LNCAP (cell line): ENCODE data around the gene CSAG3.
"Not testable (repeated sequence)": the region's sequence is repeated elsewhere in the genome, so short reads cannot be mapped to it uniquely, and the experiment has no call there.

ENCODE experiments used
- TF ChIP-seq, protein P1 (sequence below): fragments of 450-650 bp; IDR thresholded peaks from 2 replicates; pipeline ENCODE4 v1.5.1; 2017; ENCODE audit warnings: mild to moderate bottlenecking

CSAG3 gene

DNA sequence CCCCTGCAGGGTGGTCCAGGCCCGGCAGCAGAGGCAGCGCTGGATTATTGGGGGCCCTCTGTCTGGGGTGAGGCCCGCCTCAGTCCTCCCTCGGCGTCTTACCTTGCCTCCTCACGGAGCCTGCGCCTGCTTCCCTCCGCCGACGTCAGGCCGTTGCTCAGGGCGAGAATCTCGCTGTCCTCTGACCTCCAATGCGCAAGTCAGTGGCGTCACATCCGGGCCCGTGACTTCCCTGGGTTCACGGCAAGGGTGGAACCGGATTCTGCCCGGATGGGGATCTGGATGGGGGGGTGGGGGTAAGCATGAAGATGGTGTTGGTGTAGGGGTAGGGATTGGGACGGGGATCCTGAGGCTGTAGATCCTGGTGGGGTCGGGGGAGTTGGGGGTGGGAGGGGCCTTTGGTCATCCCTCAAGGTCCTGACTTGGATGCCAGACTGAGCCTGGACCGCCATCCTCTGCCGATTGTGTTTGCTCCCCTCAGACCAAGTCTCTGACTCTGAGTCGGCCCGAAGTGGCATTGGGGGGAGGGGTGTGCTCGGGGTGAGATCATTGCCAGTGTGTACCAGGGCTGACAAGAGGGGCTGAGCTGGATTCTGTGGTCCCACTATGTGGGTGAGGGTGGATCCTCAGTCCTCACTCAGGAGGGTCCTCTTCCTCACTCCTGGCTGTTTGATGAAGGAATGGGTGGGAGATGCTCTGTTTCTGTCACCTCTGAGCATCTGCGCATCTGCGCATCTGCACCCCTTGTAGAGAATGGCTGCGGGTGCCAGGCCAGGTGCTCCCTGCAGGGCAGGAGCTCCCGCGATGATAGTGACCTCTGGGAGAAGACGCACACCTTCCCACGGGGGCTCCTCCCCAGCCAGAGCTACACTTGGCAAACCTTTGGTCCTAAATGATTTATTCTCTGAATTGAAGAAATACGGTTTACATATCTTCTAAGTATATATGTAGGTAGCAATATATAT lies 5.0 kb upstream of the CSAG3 start, which contains the start of gene MAGEA2:
MAGEA2 (minus strand) TSS at position 157 of the 965 bp plus-strand sequence. CDS start 2,479 bp downstream, outside the sequence.
- TF ChIP-seq, protein P1, sequence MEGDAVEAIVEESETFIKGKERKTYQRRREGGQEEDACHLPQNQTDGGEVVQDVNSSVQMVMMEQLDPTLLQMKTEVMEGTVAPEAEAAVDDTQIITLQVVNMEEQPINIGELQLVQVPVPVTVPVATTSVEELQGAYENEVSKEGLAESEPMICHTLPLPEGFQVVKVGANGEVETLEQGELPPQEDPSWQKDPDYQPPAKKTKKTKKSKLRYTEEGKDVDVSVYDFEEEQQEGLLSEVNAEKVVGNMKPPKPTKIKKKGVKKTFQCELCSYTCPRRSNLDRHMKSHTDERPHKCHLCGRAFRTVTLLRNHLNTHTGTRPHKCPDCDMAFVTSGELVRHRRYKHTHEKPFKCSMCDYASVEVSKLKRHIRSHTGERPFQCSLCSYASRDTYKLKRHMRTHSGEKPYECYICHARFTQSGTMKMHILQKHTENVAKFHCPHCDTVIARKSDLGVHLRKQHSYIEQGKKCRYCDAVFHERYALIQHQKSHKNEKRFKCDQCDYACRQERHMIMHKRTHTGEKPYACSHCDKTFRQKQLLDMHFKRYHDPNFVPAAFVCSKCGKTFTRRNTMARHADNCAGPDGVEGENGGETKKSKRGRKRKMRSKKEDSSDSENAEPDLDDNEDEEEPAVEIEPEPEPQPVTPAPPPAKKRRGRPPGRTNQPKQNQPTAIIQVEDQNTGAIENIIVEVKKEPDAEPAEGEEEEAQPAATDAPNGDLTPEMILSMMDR, result not testable (repeated sequence)

DNA sequence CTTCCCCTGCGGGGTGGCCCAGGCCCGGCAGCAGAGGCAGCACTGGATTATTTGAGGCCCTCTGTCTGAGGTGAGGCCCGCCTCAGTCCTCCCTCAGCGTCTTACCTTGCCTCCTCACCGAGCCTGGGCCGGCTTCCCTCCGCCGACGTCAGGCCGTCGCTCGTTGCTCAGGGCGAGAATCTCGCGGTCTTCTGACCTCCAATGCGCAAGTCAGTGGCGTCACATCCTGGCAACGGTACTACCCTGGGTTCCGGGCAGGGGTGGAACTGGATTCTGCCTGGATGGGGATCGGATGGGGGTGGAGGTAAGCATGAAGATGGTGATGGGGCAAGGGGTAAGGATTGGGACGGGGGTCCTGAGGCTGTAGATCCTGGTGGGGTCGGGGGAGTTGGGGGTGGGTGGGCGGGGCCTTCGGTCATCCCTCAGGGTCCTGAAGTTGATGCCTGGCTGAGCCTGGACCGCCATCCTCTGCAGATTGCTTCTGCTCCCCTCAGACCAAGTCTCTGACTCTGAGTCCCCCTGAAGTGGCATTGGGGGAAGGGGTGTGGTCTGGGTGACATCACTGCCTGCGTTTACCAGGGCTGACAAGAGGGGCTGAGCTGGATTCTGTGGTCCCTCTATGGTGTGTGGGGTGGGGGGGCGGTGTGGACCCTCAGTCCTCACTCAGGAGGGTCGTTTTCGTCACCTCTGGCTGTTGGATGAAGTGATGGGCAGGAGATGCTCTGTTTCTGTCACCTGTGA lies 10.7 kb downstream of the CSAG3 start, which contains the start of gene MAGEA6:
MAGEA6 (minus strand) TSS at position 141 of the 741 bp plus-strand sequence. CDS start 2,039 bp downstream, outside the sequence.
- TF ChIP-seq, protein P1, result not testable (repeated sequence)

DNA sequence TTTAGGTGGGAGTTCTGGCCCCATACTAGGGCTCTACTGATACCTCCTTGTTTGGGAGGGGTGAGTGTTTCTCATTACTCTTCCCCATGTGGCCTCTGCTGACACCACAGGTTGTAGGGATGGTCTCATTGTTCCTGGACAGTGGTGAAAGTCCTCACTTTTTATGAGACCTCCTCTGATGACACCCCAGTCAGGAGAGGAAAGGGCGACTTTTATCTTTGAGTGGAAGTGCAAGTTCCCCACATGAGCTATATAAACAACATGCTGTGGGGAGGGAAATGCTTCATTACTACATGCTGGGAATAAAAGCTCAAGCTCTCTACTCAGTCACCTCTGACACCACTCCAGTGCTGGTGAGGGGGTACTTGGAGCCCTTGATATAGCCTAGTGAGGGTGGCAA lies 39.9 kb downstream of the CSAG3 start:
- TF ChIP-seq, protein P1, result no peak

DNA sequence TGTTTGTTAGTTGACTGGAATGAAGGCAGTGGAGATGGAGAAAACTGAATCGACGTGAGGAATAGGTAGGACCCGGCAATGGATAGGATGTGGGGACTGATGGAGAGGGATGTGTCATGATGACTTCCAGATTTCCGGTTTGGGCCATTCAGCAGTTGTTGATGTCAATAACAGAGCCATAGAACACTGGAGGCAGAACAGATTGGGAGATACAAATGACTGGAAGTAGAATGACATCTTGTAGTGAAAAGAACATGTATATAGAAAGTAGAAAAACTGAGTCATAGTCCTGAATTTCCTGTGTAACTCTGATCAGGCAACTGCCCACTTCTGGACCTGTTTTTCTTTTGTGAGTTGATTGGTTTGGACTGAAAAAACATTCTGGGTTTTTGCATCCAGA lies 47.0 kb downstream of the CSAG3 start:
- TF ChIP-seq, protein P1, result no peak
